BLaER1 (cell line): ENCODE data around the gene BIVM.

Experiments
- H3K27ac ChIP-seq: shearing (Covaris generic); formaldehyde crosslinking; 2 replicates; pipeline ENCODE4 v1.8.1; 2022
- H3K27me3 ChIP-seq: shearing (Covaris generic); formaldehyde crosslinking; 2 replicates; pipeline ENCODE4 v1.8.1; 2022
- H3K36me3 ChIP-seq: shearing (Covaris generic); formaldehyde crosslinking; 2 replicates; pipeline ENCODE4 v1.8.1; 2022
- H3K4me1 ChIP-seq: shearing (Covaris generic); formaldehyde crosslinking; 2 replicates; pipeline ENCODE4 v1.8.1; 2022
- H3K4me2 ChIP-seq: shearing (Covaris generic); formaldehyde crosslinking; 2 replicates; pipeline ENCODE4 v1.8.1; 2022
- H3K4me3 ChIP-seq: shearing (Covaris generic); formaldehyde crosslinking; 2 replicates; pipeline ENCODE4 v1.8.1; 2022
- H3K9ac ChIP-seq: shearing (Covaris generic); formaldehyde crosslinking; 2 replicates; pipeline ENCODE4 v1.8.1; 2022
- H3K9me3 ChIP-seq: shearing (Covaris generic); formaldehyde crosslinking; 2 replicates; pipeline ENCODE4 v1.8.1; 2022
- H4K20me1 ChIP-seq: shearing (Covaris generic); formaldehyde crosslinking; 2 replicates; pipeline ENCODE4 v1.8.1; 2022
- Cebpa-rat ChIP-seq: shearing (Covaris generic); IDR thresholded peaks from 2 replicates; pipeline ENCODE4 v1.8.1; 2022

The BIVM gene

GRCh38 chr13:102852556-102852955, 53.6 kb downstream of the BIVM start:
- Histone ChIP-seq H3K27me3 (no peaks in the 10 kb centered on the region), H3K4me3 (no peak overlapping the region), H3K36me3 (peaks cover 44% of the 10 kb centered on the region), H4K20me1 (peaks cover 48% of the 10 kb centered on the region), H3K9me3 (no peaks in the 10 kb centered on the region), H3K4me1 (peaks cover 59% of the 10 kb centered on the region), H3K9ac (no peak overlapping the region), H3K4me2 (no peak overlapping the region), H3K27ac (no peak overlapping the region)
- TF ChIP-seq Cebpa-rat, result no peak

GRCh38 chr13:102854675-102855074, 55.8 kb downstream of the BIVM start:
- no peaks in the 10 kb centered on the region for H3K27me3 ChIP-seq
- no peaks in the 10 kb centered on the region for H3K9me3 ChIP-seq
- no peak for TF ChIP-seq Cebpa-rat
- H3K4me3 ChIP-seq, result peak overlapping the region; percentile 11; the same call in 1 of the 2 replicates
- H3K4me1 ChIP-seq, result peaks cover 40% of the 10 kb centered on the region
- peak overlapping the region; percentile 38; the same call in 1 of the 2 replicates for H3K9ac ChIP-seq
- H3K36me3 ChIP-seq, result peaks cover 65% of the 10 kb centered on the region
- peak overlapping the region; percentile 65 for H3K4me2 ChIP-seq
- H3K27ac ChIP-seq, result peak overlapping the region; percentile 47; the same call in 1 of the 2 replicates
- peaks cover 36% of the 10 kb centered on the region for H4K20me1 ChIP-seq

- no peak overlapping the region for H3K4me3 ChIP-seq
- H3K4me2 ChIP-seq, result no peak overlapping the region
- no peaks in the 10 kb centered on the region for H3K27me3 ChIP-seq
- peaks cover 29% of the 10 kb centered on the region for H3K4me1 ChIP-seq
- H3K9me3 ChIP-seq, result no peaks in the 10 kb centered on the region
- peaks cover 23% of the 10 kb centered on the region for H4K20me1 ChIP-seq
- peaks cover 80% of the 10 kb centered on the region for H3K36me3 ChIP-seq
- H3K27ac ChIP-seq, result no peak overlapping the region
- TF ChIP-seq Cebpa-rat, result no peak
- no peak overlapping the region for H3K9ac ChIP-seq
These were observed 57.6 kb downstream of the BIVM start for GRCh38 chr13:102856557-102856956.

- TF ChIP-seq Cebpa-rat, result no peak
- H3K4me2 ChIP-seq, result no peak overlapping the region
- no peaks in the 10 kb centered on the region for H3K9me3 ChIP-seq
- H4K20me1 ChIP-seq, result peaks cover 55% of the 10 kb centered on the region
- H3K27ac ChIP-seq, result no peak overlapping the region
- no peak overlapping the region for H3K9ac ChIP-seq
- H3K36me3 ChIP-seq, result peaks cover 100% of the 10 kb centered on the region
- no peaks in the 10 kb centered on the region for H3K27me3 ChIP-seq
- H3K4me3 ChIP-seq, result no peak overlapping the region
- no peaks in the 10 kb centered on the region for H3K4me1 ChIP-seq
These were observed 63.8 kb downstream of the BIVM start for GRCh38 chr13:102862624-102863210.

- Histone ChIP-seq H4K20me1 (peaks cover 57% of the 10 kb centered on the region), H3K9ac (no peak overlapping the region), H3K9me3 (no peaks in the 10 kb centered on the region), H3K27me3 (no peaks in the 10 kb centered on the region), H3K4me1 (no peaks in the 10 kb centered on the region), H3K27ac (no peak overlapping the region), H3K4me2 (no peak overlapping the region), H3K36me3 (peaks cover 99% of the 10 kb centered on the region), H3K4me3 (no peak overlapping the region)
- no peak for TF ChIP-seq Cebpa-rat
These were observed 64.7 kb downstream of the BIVM start for GRCh38 chr13:102863590-102863989.

GRCh38 chr13:102868366-102868936, 69.5 kb downstream of the BIVM start:
- Histone ChIP-seq H3K4me3 (no peak overlapping the region), H3K4me2 (no peak overlapping the region), H3K9ac (no peak overlapping the region), H3K9me3 (no peaks in the 10 kb centered on the region), H3K27me3 (no peaks in the 10 kb centered on the region), H3K4me1 (no peaks in the 10 kb centered on the region), H3K36me3 (peaks cover 88% of the 10 kb centered on the region), H3K27ac (no peak overlapping the region), H4K20me1 (peaks cover 66% of the 10 kb centered on the region)
- TF ChIP-seq Cebpa-rat, result no peak

- Histone ChIP-seq H3K27me3 (no peaks in the 10 kb centered on the region), H3K9me3 (no peaks in the 10 kb centered on the region), H3K36me3 (peaks cover 85% of the 10 kb centered on the region), H4K20me1 (peaks cover 49% of the 10 kb centered on the region), H3K4me1 (no peaks in the 10 kb centered on the region), H3K27ac (no peak overlapping the region), H3K9ac (no peak overlapping the region), H3K4me2 (no peak overlapping the region), H3K4me3 (no peak overlapping the region)
- TF ChIP-seq Cebpa-rat, result no peak
These were observed 71.2 kb downstream of the BIVM start for GRCh38 chr13:102869948-102870676.

GRCh38 chr13:102870677-102871415, 71.9 kb downstream of the BIVM start:
- no peak for TF ChIP-seq Cebpa-rat
- H3K36me3 ChIP-seq, result peaks cover 85% of the 10 kb centered on the region

GRCh38 chr13:102872131-102872530, 73.2 kb downstream of the BIVM start:
- Histone ChIP-seq H3K36me3 (peaks cover 85% of the 10 kb centered on the region), H3K4me2 (no peak overlapping the region), H3K4me3 (no peak overlapping the region), H3K9ac (no peak overlapping the region), H3K27ac (no peak overlapping the region), H3K9me3 (no peaks in the 10 kb centered on the region), H4K20me1 (peaks cover 33% of the 10 kb centered on the region), H3K4me1 (no peaks in the 10 kb centered on the region), H3K27me3 (no peaks in the 10 kb centered on the region)
- no peak for TF ChIP-seq Cebpa-rat

More at GRCh38 chr13:102870677-102871415, 71.9 kb downstream of the BIVM start:
- peaks cover 42% of the 10 kb centered on the region for H4K20me1 ChIP-seq
- H3K4me2 ChIP-seq, result no peak overlapping the region
- H3K27me3 ChIP-seq, result no peaks in the 10 kb centered on the region
- H3K9me3 ChIP-seq, result no peaks in the 10 kb centered on the region
- no peak overlapping the region for H3K9ac ChIP-seq
- H3K4me3 ChIP-seq, result no peak overlapping the region
- H3K27ac ChIP-seq, result no peak overlapping the region
- no peaks in the 10 kb centered on the region for H3K4me1 ChIP-seq
